Inferior parietal cortex (tissue), 1 donor: ENCODE results near the gene CYBB.

ENCODE experiments used
- DNase-seq: peaks from one replicate; pipeline ENCODE4 v3.0.0-alpha.2; 2016; ENCODE audit errors: extremely low spot score

Gene CYBB

GRCh38 chrX:37840931-37841330 is 61.1 kb downstream of the CYBB start:
- DNase-seq, result no peak

- DNase-seq, result no peak
Observed at GRCh38 chrX:37844622-37845021, 64.8 kb downstream of the CYBB start.

GRCh38 chrX:37846141-37846540 is 66.3 kb downstream of the CYBB start:
- no peak for DNase-seq

- no peak for DNase-seq
Observed at GRCh38 chrX:37846558-37846933, 66.7 kb downstream of the CYBB start.

GRCh38 chrX:37846934-37847732 is 67.3 kb downstream of the CYBB start, which contains the start of gene DYNLT3:
TSS of gene DYNLT3 (minus strand) at chrX:37847571. CDS start at chrX:37847510, 61 bp downstream.
- peak; percentile 38 for DNase-seq

- DNase-seq, result no peak
Observed at GRCh38 chrX:37847733-37848197, 67.9 kb downstream of the CYBB start.

- DNase-seq, result no peak
Observed at GRCh38 chrX:37854148-37854547, 74.3 kb downstream of the CYBB start.

- DNase-seq, result no peak
Observed at GRCh38 chrX:37854748-37855147, 74.9 kb downstream of the CYBB start.

- no peak for DNase-seq
Observed at GRCh38 chrX:37860721-37861120, 80.9 kb downstream of the CYBB start.

- no peak for DNase-seq
Observed at GRCh38 chrX:37862851-37863250, 83.0 kb downstream of the CYBB start.
